ENCODE results near the gene SNRPB2.

DNA sequence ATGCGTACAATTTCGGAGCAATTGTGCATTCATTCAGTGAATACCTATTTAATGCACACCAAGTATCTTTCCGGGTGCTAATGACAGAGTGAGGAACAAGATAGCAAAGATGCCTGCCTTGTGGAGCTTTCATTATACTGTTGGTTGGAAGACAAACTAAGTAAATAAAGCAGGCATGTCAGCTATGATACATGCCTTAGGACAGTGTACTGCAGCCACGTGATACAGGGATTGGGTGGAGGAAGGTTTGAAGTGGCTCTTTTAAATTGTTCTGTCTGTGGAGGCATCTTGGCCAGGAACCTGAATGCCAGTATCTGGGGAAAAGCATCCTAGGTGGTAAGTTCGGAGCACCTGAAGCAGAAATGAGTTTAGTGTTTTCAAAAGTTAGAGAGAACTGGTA lies 15.4 kb downstream of the SNRPB2 start:
- no peak for TF ChIP-seq EZH2phosphoT487 (IDR thresholded peaks at IDR 0.05; ENCODE audit: borderline replicate concordance, low read length)
- TF ChIP-seq, protein P1, sequence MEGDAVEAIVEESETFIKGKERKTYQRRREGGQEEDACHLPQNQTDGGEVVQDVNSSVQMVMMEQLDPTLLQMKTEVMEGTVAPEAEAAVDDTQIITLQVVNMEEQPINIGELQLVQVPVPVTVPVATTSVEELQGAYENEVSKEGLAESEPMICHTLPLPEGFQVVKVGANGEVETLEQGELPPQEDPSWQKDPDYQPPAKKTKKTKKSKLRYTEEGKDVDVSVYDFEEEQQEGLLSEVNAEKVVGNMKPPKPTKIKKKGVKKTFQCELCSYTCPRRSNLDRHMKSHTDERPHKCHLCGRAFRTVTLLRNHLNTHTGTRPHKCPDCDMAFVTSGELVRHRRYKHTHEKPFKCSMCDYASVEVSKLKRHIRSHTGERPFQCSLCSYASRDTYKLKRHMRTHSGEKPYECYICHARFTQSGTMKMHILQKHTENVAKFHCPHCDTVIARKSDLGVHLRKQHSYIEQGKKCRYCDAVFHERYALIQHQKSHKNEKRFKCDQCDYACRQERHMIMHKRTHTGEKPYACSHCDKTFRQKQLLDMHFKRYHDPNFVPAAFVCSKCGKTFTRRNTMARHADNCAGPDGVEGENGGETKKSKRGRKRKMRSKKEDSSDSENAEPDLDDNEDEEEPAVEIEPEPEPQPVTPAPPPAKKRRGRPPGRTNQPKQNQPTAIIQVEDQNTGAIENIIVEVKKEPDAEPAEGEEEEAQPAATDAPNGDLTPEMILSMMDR (conservative IDR thresholded peaks at IDR 0.05; ENCODE audit: low read depth, low read length), result no peak

All from PC-3 (cell line).